K562 (cell line): ENCODE results near the gene NTM.

ENCODE experiments used
- CTCF ChIP-seq, 3 experiments: IDR thresholded peaks in 2 of 3; conservative IDR thresholded peaks in 1 of 3; 2 replicates each; pipeline ENCODE4 v1.5.1; 2011 to 2012; ENCODE audit warnings: low read length in 3 of 3, mild to moderate bottlenecking in 3 of 3, control low read depth in 2 of 3, improper control_type of control experiment in 1 of 3, inconsistent platforms in 1 of 3, low read depth in 1 of 3, mixed read lengths in 1 of 3, moderate library complexity in 1 of 3; ENCODE audit not compliant: insufficient read depth in 2 of 3
- E2F5 ChIP-seq: sonication (generic); formaldehyde crosslinking; IDR thresholded peaks from 2 replicates; pipeline ENCODE4 v1.8.0; 2022; ENCODE audit warnings: mild to moderate bottlenecking, missing genetic modification reagents
- ZZZ3 ChIP-seq: fragments of 450-650 bp; IDR thresholded peaks from 2 replicates; pipeline ENCODE4 v1.6.1; 2016; ENCODE audit warnings: antibody characterized with exemption, mild to moderate bottlenecking, moderate library complexity

GRCh38 chr11:131510662-131511061 lies 140.2 kb downstream of the NTM start:
- TF ChIP-seq E2F5 (CRISPR knock-in tag) (no peak), CTCF (IDR thresholded peaks at IDR 0.05 in 2 of 3, conservative IDR thresholded peaks at IDR 0.05 in 1 of 3; ENCODE audit: insufficient read depth in 2 of 3, low read depth in 1 of 3, low read length in 3 of 3) (no peak), ZZZ3 (no peak)
